Natural killer cell (primary cell): ENCODE results near the gene TBC1D24. TPM values are rescaled to one million over a fixed set of nuclear protein-coding genes. Genes with fewer than 3 reads are reported as not detected.

ENCODE experiments used
- ATAC-seq, 3 donors: fragments of 150-1000 bp in 2 of 3; fragments of 200-7000 bp in 1 of 3; cut with Tn5 transposase; 1 replicate in 1 of 3; 2 replicates in 2 of 3; pipeline ENCODE4 v1.10.0; 2021; ENCODE audit warnings: mild to moderate bottlenecking in 2 of 3, moderate library complexity in 2 of 3
- DNase-seq, 2 donors: peaks; one replicate each; pipeline versions ENCODE4 v3.0.0 to v3.0.0-alpha.2; 2013 to 2021; ENCODE audit warnings: mixed read lengths in 1 of 2
- H3K27ac ChIP-seq: one replicate; pipeline ENCODE4 v1.5.1; 2013; ENCODE audit warnings: mild to moderate bottlenecking, low read length
- H3K27me3 ChIP-seq: one replicate; pipeline ENCODE4 v1.6.1; 2013; ENCODE audit warnings: low read length; ENCODE audit not compliant: control insufficient read depth, insufficient read depth
- H3K36me3 ChIP-seq: one replicate; pipeline ENCODE4 v1.6.1; 2013; ENCODE audit warnings: low read length; ENCODE audit not compliant: control insufficient read depth, insufficient read depth
- H3K4me1 ChIP-seq: one replicate; pipeline ENCODE4 v1.6.1; 2013; ENCODE audit warnings: low read length; ENCODE audit not compliant: control insufficient read depth, insufficient read depth
- H3K4me3 ChIP-seq: one replicate; pipeline ENCODE4 v1.5.1; 2013; ENCODE audit warnings: low read length
- H3K9me3 ChIP-seq: one replicate; pipeline ENCODE4 v1.6.1; 2013; ENCODE audit warnings: low read length; ENCODE audit not compliant: control insufficient read depth, insufficient read depth
- H3K27ac Mint-ChIP-seq, 2 donors: one replicate each; pipeline ENCODE4 v1.8.0; 2022; ENCODE audit warnings: mild to moderate bottlenecking in 2 of 2, mixed read lengths in 2 of 2, moderate library complexity in 1 of 2
- H3K27me3 Mint-ChIP-seq, 2 donors: one replicate each; pipeline ENCODE4 v1.8.0; 2022; ENCODE audit warnings: low read depth in 2 of 2, mixed read lengths in 2 of 2
- H3K36me3 Mint-ChIP-seq: one replicate; pipeline ENCODE4 v1.8.0; 2022; ENCODE audit warnings: mixed read lengths
- H3K4me1 Mint-ChIP-seq, 2 donors: one replicate each; pipeline ENCODE4 v1.8.0; 2022; ENCODE audit warnings: mixed read lengths in 2 of 2
- H3K4me3 Mint-ChIP-seq: one replicate; pipeline ENCODE4 v1.8.0; 2022; ENCODE audit warnings: mild to moderate bottlenecking, moderate library complexity, mixed read lengths
- H3K9me3 Mint-ChIP-seq, 2 donors: one replicate each; pipeline ENCODE4 v1.8.0; 2022; ENCODE audit warnings: mixed read lengths in 2 of 2
- WGBS: methylation state at CpG from one replicate; pipeline ENCODE4 v1.1.7; 2013; ENCODE audit warnings: missing lambda C conversion rate; ENCODE audit not compliant: insufficient coverage; 5-methylcytosine and 5-hydroxymethylcytosine counted together
- intact Hi-C: fragments of 100-400 bp; cut with micrococcal nuclease; formaldehyde crosslinking; loops from one replicate; pipeline ENCODE4 v1.14.2; 2022
- total RNA-seq, 4 donors: library from RNA; stranded (reverse); fragments of 120-200 nt in 1 of 4; gene quantifications; one replicate each; pipeline versions ENCODE4 v1.2.3 to v1.2.4, GENCODE V29; 2013 to 2022
- TF ChIP-seq, protein P1 (sequence below): fragments of 200-600 bp; IDR thresholded peaks from one replicate; pipeline ENCODE4 v1.8.0; 2022; ENCODE audit warnings: antibody characterized with exemption

Gene TBC1D24
- total RNA-seq, 3 donors from 2014 or later (not counting 1 experiment from before 2014, with no cell fraction given): 7.2 to 13.0 (median 10.9) TPM

DNA sequence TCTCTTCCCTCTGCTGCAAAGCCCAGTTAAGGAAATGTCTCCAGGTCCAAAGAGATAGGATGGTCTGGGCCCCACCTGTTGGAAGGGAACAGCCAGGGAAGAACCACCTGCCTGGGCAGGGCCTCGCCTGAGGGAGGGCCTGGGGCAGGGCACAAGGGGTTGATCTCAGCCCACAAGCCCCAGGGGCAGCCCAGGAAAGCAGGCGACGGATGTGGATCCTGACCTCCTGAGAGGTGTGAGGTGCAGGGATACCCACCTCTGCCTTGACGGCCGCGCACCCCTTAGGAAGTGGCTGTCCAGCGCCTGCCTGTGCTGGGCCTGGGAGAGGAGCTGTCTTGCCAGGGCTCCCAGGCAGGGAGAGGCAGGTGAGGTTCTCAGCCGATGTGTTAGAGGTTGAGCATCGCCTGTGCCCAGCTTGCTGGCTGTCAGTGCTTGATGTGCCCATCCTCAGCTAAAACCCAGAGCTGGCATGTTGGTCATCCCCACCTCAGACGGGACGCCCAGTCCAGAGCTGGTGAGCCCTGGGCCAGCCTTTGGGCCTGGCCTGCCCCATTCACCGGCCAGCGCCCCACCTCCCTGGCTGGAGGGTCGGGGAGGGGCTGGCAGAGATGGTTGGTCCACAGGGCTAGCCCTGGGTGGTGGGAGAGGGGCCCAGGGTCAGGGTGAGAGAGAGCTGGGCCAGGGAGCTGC is 55.8 kb downstream of the TBC1D24 start:
- DNase-seq (no peak), ATAC-seq (no peak)
- Histone ChIP-seq H3K4me1 (peaks cover 29% of the 10 kb centered on the region), H3K4me3 (no peak overlapping the region), H3K9me3 (no peaks in the 10 kb centered on the region), H3K36me3 (peaks cover 26% of the 10 kb centered on the region), H3K27me3 (no peaks in the 10 kb centered on the region), H3K27ac (peak overlapping the region; percentile 100)
- H3K4me3 Mint-ChIP-seq: peak overlapping the region; percentile 93
- peaks cover 18 to 26% of the 10 kb centered on the region in 2 donors for H3K4me1 Mint-ChIP-seq
- peak overlapping the region; percentile 98 to 100 for H3K27ac Mint-ChIP-seq
- intact Hi-C loops: no loop called here
- no peaks in the 10 kb centered on the region for H3K27me3 Mint-ChIP-seq
- H3K9me3 Mint-ChIP-seq: no peaks in the 10 kb centered on the region
- TF ChIP-seq, protein P1, sequence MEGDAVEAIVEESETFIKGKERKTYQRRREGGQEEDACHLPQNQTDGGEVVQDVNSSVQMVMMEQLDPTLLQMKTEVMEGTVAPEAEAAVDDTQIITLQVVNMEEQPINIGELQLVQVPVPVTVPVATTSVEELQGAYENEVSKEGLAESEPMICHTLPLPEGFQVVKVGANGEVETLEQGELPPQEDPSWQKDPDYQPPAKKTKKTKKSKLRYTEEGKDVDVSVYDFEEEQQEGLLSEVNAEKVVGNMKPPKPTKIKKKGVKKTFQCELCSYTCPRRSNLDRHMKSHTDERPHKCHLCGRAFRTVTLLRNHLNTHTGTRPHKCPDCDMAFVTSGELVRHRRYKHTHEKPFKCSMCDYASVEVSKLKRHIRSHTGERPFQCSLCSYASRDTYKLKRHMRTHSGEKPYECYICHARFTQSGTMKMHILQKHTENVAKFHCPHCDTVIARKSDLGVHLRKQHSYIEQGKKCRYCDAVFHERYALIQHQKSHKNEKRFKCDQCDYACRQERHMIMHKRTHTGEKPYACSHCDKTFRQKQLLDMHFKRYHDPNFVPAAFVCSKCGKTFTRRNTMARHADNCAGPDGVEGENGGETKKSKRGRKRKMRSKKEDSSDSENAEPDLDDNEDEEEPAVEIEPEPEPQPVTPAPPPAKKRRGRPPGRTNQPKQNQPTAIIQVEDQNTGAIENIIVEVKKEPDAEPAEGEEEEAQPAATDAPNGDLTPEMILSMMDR: no peak
- no peaks in the 10 kb centered on the region for H3K36me3 Mint-ChIP-seq
- WGBS: 96% methylated on average over 14 of the region's 14 CpGs

DNA sequence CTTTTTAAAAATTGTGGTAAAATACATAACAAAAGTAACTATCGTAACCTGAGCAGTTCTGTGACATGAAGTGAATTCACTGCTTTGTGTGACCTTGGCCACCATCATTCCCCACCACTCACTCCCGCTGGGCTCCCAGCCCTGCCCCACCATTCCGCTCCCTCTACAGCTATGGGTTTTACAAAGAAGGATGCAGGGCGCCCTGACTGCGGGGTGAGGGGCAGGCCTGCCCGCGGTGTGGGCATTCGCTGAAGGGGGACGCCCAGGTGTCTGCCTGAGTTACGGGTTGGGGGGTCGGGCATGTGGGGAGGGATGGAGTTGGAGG is 56.4 kb downstream of the TBC1D24 start, which contains the start of gene CEMP1:
Gene CEMP1, minus strand, starts transcription at position 38 of the 325 bp plus-strand sequence. CDS start 335 bp downstream, outside the sequence.
- Mint-ChIP-seq H3K4me1 (peaks cover 18 to 27% of the 10 kb centered on the region in 2 donors), H3K9me3 (no peaks in the 10 kb centered on the region), H3K36me3 (no peaks in the 10 kb centered on the region), H3K27ac (peak within 1 kb of the TSS; percentile 98 to 100), H3K4me3 (peak within 1 kb of the TSS; percentile 93), H3K27me3 (no peaks in the 10 kb centered on the region)
- Histone ChIP-seq H3K4me3 (peak within 1 kb of the TSS; percentile 78), H3K27ac (peak within 1 kb of the TSS; percentile 100), H3K9me3 (no peaks in the 10 kb centered on the region), H3K4me1 (peaks cover 35% of the 10 kb centered on the region), H3K36me3 (peaks cover 21% of the 10 kb centered on the region), H3K27me3 (no peaks in the 10 kb centered on the region)
- no peak for DNase-seq
- 15% methylated on average over 11 of the region's 11 CpGs for WGBS
- TF ChIP-seq, protein P1: no peak
- ATAC-seq: no peak
- intact Hi-C loops: no loop called here

GRCh38 chr16:2531696-2532493 is 57.0 kb downstream of the TBC1D24 start:
- Histone ChIP-seq H3K4me3 (peak overlapping the region; percentile 78), H3K9me3 (no peaks in the 10 kb centered on the region), H3K4me1 (peaks cover 41% of the 10 kb centered on the region), H3K36me3 (peaks cover 20% of the 10 kb centered on the region), H3K27me3 (no peaks in the 10 kb centered on the region), H3K27ac (peak overlapping the region; percentile 100)
- DNase-seq (peak; percentile 96 to 98), ATAC-seq (peak; percentile 85 to 96 (median 86))
- 0% methylated on average over 84 of the region's 84 CpGs for WGBS
- no peaks in the 10 kb centered on the region for H3K27me3 Mint-ChIP-seq
- H3K9me3 Mint-ChIP-seq: no peaks in the 10 kb centered on the region
- H3K27ac Mint-ChIP-seq: peak overlapping the region; percentile 98 to 100
- intact Hi-C loops: loop anchor here (1.0 kb wide), 1 partner anchor 19 kb away; the partner anchor contains the start of gene ATP6V0C
- TF ChIP-seq, protein P1: no peak
- no peaks in the 10 kb centered on the region for H3K36me3 Mint-ChIP-seq
- peak overlapping the region; percentile 93 for H3K4me3 Mint-ChIP-seq
- peaks cover 18 to 32% of the 10 kb centered on the region in 2 donors for H3K4me1 Mint-ChIP-seq
